ENCODE data around the gene TEPSIN. TPM values are rescaled to one million over a fixed set of nuclear protein-coding genes. Genes with fewer than 3 reads are reported as not detected.

TEPSIN gene
- total and polyA plus RNA-seq, 2 of the 8 experiments (the other 6 are each of a cell fraction or from before 2014, with no cell fraction given), result 22.9 to 28.0 TPM

GRCh38 chr17:81276781-81277180 is 37.9 kb upstream of the TEPSIN start (continued):
- no peak for TF ChIP-seq EP300 (IDR thresholded peaks at IDR 0.05; ENCODE audit: borderline replicate concordance in 1 of 2, low read depth in 2 of 2, low read length in 2 of 2)
- TF ChIP-seq CBX8 (IDR thresholded peaks at IDR 0.05; ENCODE audit: borderline replicate concordance, low read depth, low read length), result no peak
- TF ChIP-seq CBX5 (IDR thresholded peaks at IDR 0.05; ENCODE audit: low read depth, low read length), result no peak
- no peak for TF ChIP-seq TBP (IDR thresholded peaks at IDR 0.05; ENCODE audit: low read depth, low read length)
- no peak for TF ChIP-seq MAFK (IDR thresholded peaks at IDR 0.05; ENCODE audit: low read depth, low read length)
- TF ChIP-seq CEBPB (IDR thresholded peaks at IDR 0.05; ENCODE audit: low read depth, low read length), result no peak
- TF ChIP-seq GABPA (IDR thresholded peaks at IDR 0.05; ENCODE audit: borderline replicate concordance, insufficient read depth, low read length), result no peak
- no peak for TF ChIP-seq SIX5 (IDR thresholded peaks at IDR 0.05; ENCODE audit: low read depth, low read length)
- TF ChIP-seq RXRA (IDR thresholded peaks at IDR 0.05; ENCODE audit: insufficient read depth, low read depth, low read length), result no peak
- TF ChIP-seq SP1 (IDR thresholded peaks at IDR 0.05; ENCODE audit: low read depth, low read length), result no peak
- TF ChIP-seq NANOG (IDR thresholded peaks at IDR 0.05; ENCODE audit: insufficient read depth, low read depth, low read length, poor library complexity, severe bottlenecking), result no peak
- no peak for TF ChIP-seq MAX (IDR thresholded peaks at IDR 0.05)

All from H1 (cell line).